K562 (cell line): ENCODE measurements around the gene YIF1A. TPM values are rescaled to one million over a fixed set of nuclear protein-coding genes. Genes with fewer than 3 reads are reported as not detected.

Experiments used
- BRD4 ChIP-seq: fragments of 200-600 bp; sonication (generic); IDR thresholded peaks from 2 replicates; pipeline ENCODE4 v1.6.1; 2017; ENCODE audit warnings: inconsistent platforms
- CTBP1 ChIP-seq: fragments of 450-650 bp; IDR thresholded peaks from 2 replicates; pipeline ENCODE4 v1.6.1; 2016; ENCODE audit warnings: borderline replicate concordance
- FIP1L1 ChIP-seq: fragments of 200-400 bp; formaldehyde crosslinking; IDR thresholded peaks from 2 replicates; pipeline ENCODE4 v1.6.1; 2018; ENCODE audit warnings: mild to moderate bottlenecking, low read depth, low read length; ENCODE audit not compliant: poor library complexity, severe bottlenecking
- FOXJ3 ChIP-seq: sonication (generic); formaldehyde crosslinking; IDR thresholded peaks from 2 replicates; pipeline ENCODE4 v1.4.0; 2020; ENCODE audit warnings: mild to moderate bottlenecking, missing genetic modification reagents
- GATA2 ChIP-seq: sonication (generic); formaldehyde crosslinking; IDR thresholded peaks from 2 replicates; pipeline ENCODE4 v1.4.0; 2020; ENCODE audit warnings: mild to moderate bottlenecking, missing genetic modification reagents
- MAFF ChIP-seq: IDR thresholded peaks from 2 replicates; pipeline ENCODE4 v1.6.1; 2012; ENCODE audit warnings: low read length, improper control_type of control experiment
- MYNN ChIP-seq, 2 experiments: sonication (generic); formaldehyde crosslinking in 1 of 2; IDR thresholded peaks; 2 replicates each; pipeline versions ENCODE4 v1.5.0 to v1.6.1; 2016 to 2020; ENCODE audit warnings: antibody characterized with exemption in 1 of 2, missing genetic modification reagents in 1 of 2
- NBN ChIP-seq: fragments of 450-650 bp; IDR thresholded peaks from 2 replicates; pipeline ENCODE4 v1.6.1; 2016; ENCODE audit warnings: low read depth, mild to moderate bottlenecking
- NONO ChIP-seq, 2 experiments: fragments of 200-400 bp in 1 of 2; fragments of 450-650 bp in 1 of 2; formaldehyde crosslinking in 1 of 2; IDR thresholded peaks; 2 replicates each; pipeline ENCODE4 v1.6.1; 2017; ENCODE audit warnings: low read depth in 2 of 2, mild to moderate bottlenecking in 2 of 2, moderate library complexity in 2 of 2, low read length in 1 of 2
- NR2C2 ChIP-seq, 2 experiments: fragments of 200-800 bp in 1 of 2; sonication (Bioruptor generic) in 1 of 2; sonication (generic) in 1 of 2; formaldehyde crosslinking in 1 of 2; IDR thresholded peaks; 2 replicates each; pipeline versions ENCODE4 v1.6.1 to v1.8.0; 2016 to 2022; ENCODE audit warnings: mild to moderate bottlenecking in 1 of 2, missing compliant biosample characterization in 1 of 2, missing genetic modification characterization in 1 of 2, missing genetic modification reagents in 1 of 2
- POLR2A ChIP-seq: fragments of 450-650 bp; conservative IDR thresholded peaks from 2 replicates; pipeline ENCODE4 v1.6.1; 2016
- PURB ChIP-seq: sonication (generic); formaldehyde crosslinking; IDR thresholded peaks from 2 replicates; pipeline ENCODE4 v1.9.0; 2021; ENCODE audit warnings: low read depth, mild to moderate bottlenecking, missing genetic modification reagents
- SRSF7 ChIP-seq: fragments of 200-400 bp; formaldehyde crosslinking; optimal IDR thresholded peaks from 2 replicates; pipeline ENCODE3; 2017; ENCODE audit warnings: mild to moderate bottlenecking, low read depth, low read length
- USF1 ChIP-seq: sonication (generic); formaldehyde crosslinking; IDR thresholded peaks from 2 replicates; pipeline ENCODE4 v1.9.0; 2022; ENCODE audit warnings: mild to moderate bottlenecking, missing genetic modification reagents
- ZBTB12 ChIP-seq: fragments of 250-450 bp; sonication (Bioruptor Pico); IDR thresholded peaks from 2 replicates; pipeline ENCODE4 v1.4.0; 2020
- ZNF174 ChIP-seq: fragments of 250-450 bp; sonication (Bioruptor Pico); IDR thresholded peaks from 2 replicates; pipeline ENCODE4 v1.4.0; 2020; ENCODE audit warnings: mild to moderate bottlenecking
- ZNF395 ChIP-seq: fragments of 200-800 bp; sonication (Bioruptor generic); IDR thresholded peaks from 2 replicates; pipeline ENCODE4 v1.6.1; 2017; ENCODE audit warnings: missing genetic modification characterization, missing compliant biosample characterization
- ZNF561 ChIP-seq: fragments of 450-650 bp; formaldehyde crosslinking; conservative IDR thresholded peaks from 2 replicates; pipeline ENCODE4 v1.4.0; 2020; ENCODE audit warnings: mild to moderate bottlenecking, moderate library complexity
- ZNF764 ChIP-seq: fragments of 250-450 bp; sonication (Bioruptor Pico); IDR thresholded peaks from 2 replicates; pipeline ENCODE4 v1.4.0; 2020; ENCODE audit warnings: low read depth, mild to moderate bottlenecking, moderate library complexity
- polyA plus RNA-seq, 8 experiments: library from polyadenylated mRNA; depleted of rRNA in 4 of 8; stranded (reverse) in 5 of 8; unstranded in 3 of 8; fragments of >200 nt; fragmentation: Nextera tagmentation in 2 of 8; fragmentation: Illumina TruSeq in 1 of 8; extraction: Ambion mirVana in 2 of 8; extraction: Trizol in 1 of 8; gene quantifications; 2 replicates each; pipeline versions ENCODE4 v1.2.1 to v1.2.3, GENCODE V29; 2011 to 2014; ENCODE audit warnings: inconsistent platforms in 1 of 8, missing spikeins in 1 of 8
- total RNA-seq, 7 experiments: library from RNA; depleted of rRNA in 6 of 7; stranded (reverse); fragments of >200 nt in 6 of 7; fragmentation: Illumina TruSeq in 2 of 7; extraction: Trizol in 2 of 7; gene quantifications; 2 replicates each; pipeline versions ENCODE4 v1.2.1 to v1.2.3, GENCODE V29; 2011 to 2021; ENCODE audit warnings: low replicate concordance in 1 of 7
- TF ChIP-seq, protein P1 (sequence below): fragments of 250-450 bp; sonication (Bioruptor Pico); IDR thresholded peaks from 2 replicates; pipeline ENCODE4 v1.8.0; 2022; ENCODE audit warnings: moderate library complexity, mild to moderate bottlenecking, inconsistent platforms
- TF ChIP-seq, protein P2 (sequence below): fragments of 450-650 bp; formaldehyde crosslinking; IDR thresholded peaks from 2 replicates; pipeline ENCODE4 v1.4.0; 2020; ENCODE audit warnings: mild to moderate bottlenecking, moderate library complexity
- TF ChIP-seq, protein P3 (sequence below): sonication (generic); formaldehyde crosslinking; IDR thresholded peaks from 2 replicates; pipeline ENCODE4 v1.9.0; 2022; ENCODE audit warnings: mild to moderate bottlenecking, missing genetic modification reagents

YIF1A gene
- total and polyA plus RNA-seq, 9 of the 15 experiments (the other 6 are each of a cell fraction or from before 2014, with no cell fraction given), result 8.6 to 121 (median 77.2) TPM

DNA sequence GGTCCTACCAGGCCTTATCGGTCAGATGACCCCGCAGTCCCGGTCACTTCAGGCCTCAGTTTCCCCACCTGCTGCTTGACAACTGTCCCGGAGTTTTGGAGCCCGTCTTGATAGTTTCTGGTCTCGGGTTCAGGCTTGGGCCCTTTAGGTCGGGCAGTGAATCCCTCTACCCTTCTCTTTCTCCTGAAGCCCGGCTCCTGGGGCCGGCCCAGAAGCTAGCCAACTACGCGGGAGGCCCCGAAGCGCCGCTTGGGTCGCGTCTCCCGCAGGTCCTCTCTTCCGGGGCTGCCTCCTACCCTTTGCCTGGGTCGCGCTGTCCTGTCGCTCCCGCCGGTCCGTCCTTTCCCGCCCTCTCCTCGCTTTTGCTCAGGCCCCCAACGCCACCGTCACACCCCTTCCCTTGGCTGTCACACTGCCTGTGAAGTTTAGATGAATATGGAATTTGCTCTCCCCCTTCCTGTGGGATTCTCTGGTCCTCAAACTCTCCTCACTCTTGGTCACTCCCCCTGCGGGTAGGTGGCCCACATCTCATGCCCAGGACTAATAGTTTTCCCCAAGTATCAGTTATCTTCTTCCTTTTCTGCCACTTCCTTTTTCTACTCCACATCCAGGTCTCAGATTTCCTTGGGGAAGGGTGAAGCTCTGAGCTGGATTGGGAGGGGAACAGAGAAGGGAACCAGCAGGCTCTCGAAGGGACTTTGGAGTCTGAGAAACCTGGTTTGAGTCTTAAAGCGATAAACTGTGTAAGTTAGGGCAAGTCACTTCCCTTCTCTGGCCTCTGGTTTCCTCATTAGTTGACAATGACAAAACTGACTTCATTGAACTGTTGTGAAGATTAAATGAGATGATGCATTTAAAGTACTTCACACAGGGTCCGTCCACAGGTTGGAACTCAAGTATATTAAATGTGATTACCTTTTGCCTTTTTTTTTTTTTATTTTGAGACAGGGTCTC lies 19.7 kb downstream of the YIF1A start (continued):
- TF ChIP-seq ZNF395 (CRISPR knock-in tag) (no peak), FIP1L1 (no peak), NR2C2 (CRISPR knock-in tag; IDR thresholded peaks at IDR 0.05) (no peak), NR2C2 (tag; IDR thresholded peaks at IDR 0.05) (peak; percentile 78; the same call in 1 of the 2 replicates), ZBTB12 (CRISPR knock-in tag) (no peak), ZNF764 (CRISPR knock-in tag) (no peak), PURB (no peak), GATA2 (CRISPR knock-in tag) (no peak), USF1 (CRISPR knock-in tag) (no peak), MYNN (IDR thresholded peaks at IDR 0.05) (no peak), MYNN (CRISPR knock-in tag; IDR thresholded peaks at IDR 0.05) (peak; percentile 14; the same call in 1 of the 2 replicates), FOXJ3 (CRISPR knock-in tag) (no peak), NONO (IDR thresholded peaks at IDR 0.05; ENCODE audit: low read depth in 2 of 2, low read length in 1 of 2) (no peak), POLR2A (no peak), CTBP1 (peak; percentile 80), ZNF561 (CRISPR knock-in tag) (no peak), NBN (peak; percentile 20; the same call in 1 of the 2 replicates), SRSF7 (no peak), BRD4 (peak; percentile 83; the same call in 1 of the 2 replicates), ZNF174 (CRISPR knock-in tag) (no peak), MAFF (no peak)
- TF ChIP-seq, protein P1, sequence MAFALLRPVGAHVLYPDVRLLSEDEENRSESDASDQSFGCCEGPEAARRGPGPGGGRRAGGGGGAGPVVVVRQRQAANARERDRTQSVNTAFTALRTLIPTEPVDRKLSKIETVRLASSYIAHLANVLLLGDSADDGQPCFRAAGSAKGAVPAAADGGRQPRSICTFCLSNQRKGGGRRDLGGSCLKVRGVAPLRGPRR (CRISPR knock-in tag), result no peak
- TF ChIP-seq, protein P2, sequence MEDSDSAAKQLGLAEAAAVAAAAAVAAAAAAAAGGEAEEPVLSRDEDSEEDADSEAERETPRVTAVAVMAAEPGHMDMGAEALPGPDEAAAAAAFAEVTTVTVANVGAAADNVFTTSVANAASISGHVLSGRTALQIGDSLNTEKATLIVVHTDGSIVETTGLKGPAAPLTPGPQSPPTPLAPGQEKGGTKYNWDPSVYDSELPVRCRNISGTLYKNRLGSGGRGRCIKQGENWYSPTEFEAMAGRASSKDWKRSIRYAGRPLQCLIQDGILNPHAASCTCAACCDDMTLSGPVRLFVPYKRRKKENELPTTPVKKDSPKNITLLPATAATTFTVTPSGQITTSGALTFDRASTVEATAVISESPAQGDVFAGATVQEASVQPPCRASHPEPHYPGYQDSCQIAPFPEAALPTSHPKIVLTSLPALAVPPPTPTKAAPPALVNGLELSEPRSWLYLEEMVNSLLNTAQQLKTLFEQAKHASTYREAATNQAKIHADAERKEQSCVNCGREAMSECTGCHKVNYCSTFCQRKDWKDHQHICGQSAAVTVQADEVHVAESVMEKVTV, result no peak
- TF ChIP-seq, protein P3, sequence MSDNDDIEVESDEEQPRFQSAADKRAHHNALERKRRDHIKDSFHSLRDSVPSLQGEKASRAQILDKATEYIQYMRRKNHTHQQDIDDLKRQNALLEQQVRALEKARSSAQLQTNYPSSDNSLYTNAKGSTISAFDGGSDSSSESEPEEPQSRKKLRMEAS (CRISPR knock-in tag), result peak; percentile 41; the same call in 1 of the 2 replicates
